GM19324 (cell line): ENCODE measurements around the gene CCDC33.

ENCODE experiments used
- ATAC-seq: cut with Tn5 transposase; IDR thresholded peaks from one replicate; pipeline ENCODE4 v1.9.1; 2021; ENCODE audit warnings: mild to moderate bottlenecking, moderate library complexity; ENCODE audit not compliant: unreplicated experiment, low FRiP score

CCDC33 gene

GRCh38 chr15:74275957-74276356 lies 39.8 kb downstream of the CCDC33 start:
- ATAC-seq = no peak

DNA sequence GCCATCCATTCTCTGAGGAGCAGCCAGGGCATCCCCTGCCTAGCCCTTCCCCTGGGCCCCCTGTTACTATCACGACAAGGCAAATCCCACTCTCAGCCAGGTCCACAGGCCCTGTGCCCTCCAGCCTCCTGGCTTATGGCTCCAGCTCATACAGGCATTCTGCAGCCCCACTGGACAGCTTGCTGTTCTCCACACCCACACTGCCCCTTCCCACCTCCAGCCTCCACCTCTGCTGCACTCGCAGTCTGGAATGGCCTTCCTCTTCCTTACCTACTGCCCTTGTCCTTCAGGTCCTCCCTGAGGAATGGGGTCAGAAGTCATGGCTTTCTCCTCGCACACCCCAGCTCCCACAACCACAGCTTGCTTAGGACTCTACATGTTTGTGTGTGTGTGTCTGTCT lies 40.4 kb downstream of the CCDC33 start:
- ATAC-seq = no peak

- ATAC-seq = no peak
Observed at GRCh38 chr15:74277242-74277810, 41.2 kb downstream of the CCDC33 start.

DNA sequence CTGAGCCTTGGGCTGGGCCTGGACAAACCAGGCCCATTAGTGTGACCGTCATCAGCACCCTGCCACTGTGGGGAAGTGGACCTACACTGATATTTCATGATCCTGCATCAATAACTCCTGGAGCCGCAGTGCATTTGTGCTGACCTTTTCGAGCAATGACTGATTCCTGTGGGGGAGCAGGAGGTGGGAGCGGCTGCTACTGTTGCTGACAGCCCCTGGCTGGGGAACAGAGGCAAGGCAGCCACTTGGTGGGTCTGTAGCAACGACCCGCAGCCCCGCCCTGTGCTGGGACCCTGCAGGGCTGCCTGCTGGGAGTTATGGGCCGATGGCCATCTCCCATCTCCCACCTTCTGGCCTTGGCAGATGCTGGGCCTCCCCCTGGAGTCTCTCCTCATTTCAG lies 42.1 kb downstream of the CCDC33 start:
- no peak for ATAC-seq

DNA sequence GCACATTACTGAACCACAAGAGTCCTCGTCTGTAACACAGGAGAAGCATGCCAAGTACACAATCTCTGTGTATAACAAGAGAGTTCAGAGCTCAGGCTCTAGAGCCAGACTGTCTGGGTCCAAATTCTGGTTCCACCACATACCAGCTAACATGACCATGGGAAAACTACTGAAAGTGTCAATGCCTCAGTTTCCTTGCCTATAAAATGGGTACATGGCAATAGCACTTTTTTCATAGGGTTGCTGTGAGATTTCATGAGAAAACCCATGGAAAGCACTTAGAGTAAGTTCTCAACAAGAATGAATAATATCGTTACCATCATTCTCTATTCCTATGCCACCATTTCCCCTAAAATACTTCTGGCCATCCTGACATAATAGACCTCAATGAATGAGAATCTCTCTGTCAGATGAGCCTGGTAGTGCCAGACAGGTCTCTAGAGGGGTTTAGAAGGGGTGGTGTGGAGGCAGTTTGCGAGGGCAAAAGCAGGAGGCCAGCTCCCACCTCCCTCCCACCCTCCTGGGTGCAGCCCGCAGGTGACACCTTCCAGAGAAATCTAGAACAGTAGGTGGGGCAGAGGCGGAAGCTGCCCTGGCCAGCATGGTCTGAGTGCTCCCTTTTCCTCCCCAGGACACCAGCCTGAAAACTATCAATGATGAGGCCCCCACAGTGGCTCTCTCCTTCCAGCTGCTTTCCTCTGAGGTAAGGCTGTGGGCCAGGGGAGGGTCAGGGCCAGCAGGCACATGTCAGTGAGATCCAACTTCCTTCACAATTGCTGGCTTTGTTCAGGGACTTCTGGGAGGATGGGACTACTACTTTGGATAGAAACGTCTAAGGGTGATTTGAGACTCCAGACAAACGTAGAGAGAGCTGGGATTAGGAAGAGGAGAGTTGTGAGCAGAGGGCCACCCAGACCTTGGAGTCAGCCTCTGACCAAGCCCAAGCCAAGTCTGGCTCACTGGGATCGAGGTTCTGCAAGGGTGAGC lies 45.3 kb downstream of the CCDC33 start:
- no peak for ATAC-seq

GRCh38 chr15:74283368-74283767 lies 47.2 kb downstream of the CCDC33 start:
- ATAC-seq = no peak

GRCh38 chr15:74289671-74290070 lies 53.5 kb downstream of the CCDC33 start:
- ATAC-seq = no peak

DNA sequence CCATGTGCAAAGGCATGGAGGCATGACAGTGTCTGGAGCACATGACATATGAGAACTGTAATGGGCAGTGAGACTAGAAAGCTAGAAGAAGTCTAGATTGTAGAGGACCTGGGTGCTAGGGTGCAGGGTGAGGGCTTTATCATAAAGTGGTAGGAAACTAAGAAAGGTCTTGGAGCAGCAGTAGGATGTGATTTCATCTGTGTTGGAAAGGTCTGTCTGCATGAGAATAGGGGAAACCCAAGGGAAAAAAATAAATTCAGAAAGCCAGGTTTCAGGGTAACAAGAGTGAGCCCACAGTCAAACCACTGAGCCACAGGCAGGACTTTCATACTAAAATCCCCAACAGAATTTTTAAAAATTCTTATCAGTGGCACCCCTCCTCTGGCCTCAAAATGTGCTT lies 54.5 kb downstream of the CCDC33 start:
- no peak for ATAC-seq

GRCh38 chr15:74291101-74292071 lies 55.3 kb downstream of the CCDC33 start:
- no peak for ATAC-seq

DNA sequence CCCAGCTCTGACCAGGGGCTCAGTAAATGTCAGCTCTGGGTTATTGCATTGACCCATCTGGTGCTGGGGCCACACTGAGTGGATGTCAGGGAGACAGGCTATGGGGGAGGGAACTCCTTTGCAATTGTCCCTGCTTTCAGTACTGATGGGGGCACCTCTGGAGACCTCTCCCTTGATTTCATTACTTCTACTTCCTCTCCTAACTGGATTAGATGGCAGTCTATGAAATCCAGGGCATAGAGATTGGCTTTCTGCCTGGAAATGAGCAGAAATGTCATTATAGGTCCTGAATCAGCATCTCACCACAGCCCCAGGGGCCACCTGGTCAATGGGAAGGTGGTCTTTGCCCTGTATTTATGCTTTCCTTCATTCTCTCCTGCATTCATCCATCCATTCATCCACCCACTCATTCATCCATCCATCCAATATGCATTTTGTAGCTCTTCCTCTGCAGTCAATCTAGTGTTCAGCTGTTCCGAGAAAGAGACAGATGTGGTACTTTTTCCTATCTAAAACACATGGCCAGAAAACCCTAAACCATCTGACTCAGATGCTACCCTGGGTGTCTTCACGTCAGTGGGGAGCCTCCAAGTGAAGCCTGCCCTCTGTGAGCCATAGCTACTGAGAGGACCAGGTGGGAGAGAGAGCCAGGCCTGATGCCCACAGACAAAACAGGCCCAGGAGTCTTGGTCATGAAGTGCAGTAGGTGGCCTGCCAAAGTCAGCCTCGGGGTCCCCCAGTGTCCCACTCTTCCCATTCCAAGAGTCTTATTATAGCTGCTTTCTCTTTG lies 57.1 kb downstream of the CCDC33 start:
- ATAC-seq = no peak

DNA sequence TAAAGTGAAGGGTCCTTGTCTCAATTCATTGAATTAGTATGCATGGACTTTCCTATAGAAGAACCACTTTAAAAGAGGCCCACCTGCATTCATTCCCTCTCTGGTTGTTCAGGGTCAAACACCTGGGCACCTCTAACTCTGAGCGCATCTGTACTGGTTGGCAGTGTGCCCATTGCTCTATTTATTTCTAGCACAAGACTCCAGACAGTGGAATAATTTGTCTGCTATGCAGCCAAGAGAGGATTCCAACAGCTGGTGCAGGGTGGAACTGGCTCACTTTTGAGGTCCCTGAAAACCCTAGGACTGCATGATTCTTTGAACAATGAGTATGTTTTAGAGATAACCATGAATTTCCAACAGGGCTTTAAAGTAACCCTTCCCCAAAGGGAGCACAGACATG lies 57.9 kb downstream of the CCDC33 start:
- no peak for ATAC-seq

GRCh38 chr15:74295800-74296199 lies 59.7 kb downstream of the CCDC33 start:
- ATAC-seq = no peak

- ATAC-seq = no peak
Observed at GRCh38 chr15:74297887-74298286, 61.8 kb downstream of the CCDC33 start.

- no peak for ATAC-seq
Observed at GRCh38 chr15:74300057-74300795, 64.1 kb downstream of the CCDC33 start.

DNA sequence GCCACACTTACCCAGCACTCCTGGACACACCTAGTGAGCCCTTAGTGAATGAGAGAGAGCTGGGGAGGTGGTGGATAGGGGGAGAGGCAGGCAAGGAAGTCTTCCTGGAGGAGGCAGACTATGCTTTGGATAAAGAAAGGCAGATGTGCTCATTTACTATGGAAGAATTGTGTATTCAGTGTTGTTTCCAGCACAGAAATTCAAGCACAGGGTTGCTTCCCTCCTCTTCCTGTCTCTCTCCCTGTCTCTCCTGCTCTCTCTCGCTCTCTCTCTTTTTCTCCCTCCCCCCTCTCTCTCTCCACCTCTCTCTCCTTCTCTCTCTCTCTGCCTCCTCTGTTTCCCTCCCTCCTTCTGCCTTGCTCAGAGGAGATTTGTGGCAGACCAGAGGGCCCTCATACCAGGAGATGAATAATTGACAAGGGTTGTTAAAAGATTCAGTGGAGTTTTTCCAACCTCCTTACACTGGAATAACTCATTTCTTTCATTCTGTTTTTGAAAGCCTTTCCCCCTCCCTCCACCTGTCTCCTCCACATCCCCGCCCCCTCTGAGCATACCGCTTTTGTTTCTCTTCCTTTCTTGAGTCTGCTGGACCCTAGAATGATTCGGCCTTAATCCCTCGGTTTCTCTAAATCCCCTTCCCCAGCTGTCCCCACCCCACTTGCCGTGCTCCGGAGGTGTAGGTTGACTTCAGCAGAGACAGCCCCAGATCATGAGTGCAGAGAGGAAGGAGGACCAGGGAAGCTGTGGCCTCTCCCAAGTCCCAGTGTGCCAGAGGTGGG lies 65.6 kb downstream of the CCDC33 start:
- ATAC-seq = no peak

GRCh38 chr15:74302821-74303359 lies 66.8 kb downstream of the CCDC33 start:
- ATAC-seq = no peak

- ATAC-seq = no peak
Observed at GRCh38 chr15:74303741-74304309, 67.7 kb downstream of the CCDC33 start.

DNA sequence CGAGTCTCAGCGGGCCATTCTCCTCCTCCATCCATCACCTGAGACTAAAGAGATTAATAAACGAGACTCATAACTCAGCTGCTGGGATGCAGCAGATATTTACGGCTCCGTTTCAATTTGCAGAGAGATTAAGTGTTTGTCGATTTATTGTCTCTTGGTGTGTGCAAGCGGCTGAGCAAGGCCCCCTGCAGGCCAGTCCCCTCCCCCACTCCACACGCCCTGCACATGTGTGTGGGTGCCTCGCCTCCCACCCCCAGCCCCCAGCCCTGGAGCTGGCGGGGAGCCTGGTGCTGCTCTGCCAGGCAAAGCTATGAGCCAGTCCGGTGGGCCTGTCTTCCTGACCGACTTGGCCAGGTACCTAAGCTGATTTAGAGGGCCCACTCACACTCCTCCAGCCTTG lies 68.3 kb downstream of the CCDC33 start:
- no peak for ATAC-seq
